Ishikawa (cell line): ENCODE results near the gene ANAPC16.

ENCODE experiments used
- CEBPB ChIP-seq: IDR thresholded peaks from 2 replicates; pipeline ENCODE4 v1.6.1; 2012
- CREB1 ChIP-seq: IDR thresholded peaks from 2 replicates; pipeline ENCODE4 v1.6.1; 2012; ENCODE audit warnings: low read depth
- EGR1 ChIP-seq: IDR thresholded peaks from 2 replicates; pipeline ENCODE4 v1.6.1; 2012
- EP300 ChIP-seq: IDR thresholded peaks from 2 replicates; pipeline ENCODE4 v1.6.1; 2012; ENCODE audit warnings: borderline replicate concordance
- FOXM1 ChIP-seq: IDR thresholded peaks from 2 replicates; pipeline ENCODE4 v1.6.1; 2012; ENCODE audit warnings: low read depth, borderline replicate concordance
- RAD21 ChIP-seq: IDR thresholded peaks from 2 replicates; pipeline ENCODE4 v1.6.1; 2012; ENCODE audit warnings: low read depth
- REST ChIP-seq: IDR thresholded peaks from 2 replicates; pipeline ENCODE4 v1.6.1; 2012; ENCODE audit warnings: low read depth, mild to moderate bottlenecking
- TAF1 ChIP-seq: IDR thresholded peaks from 2 replicates; pipeline ENCODE4 v1.6.1; 2012; ENCODE audit warnings: low read depth, mild to moderate bottlenecking
- TCF12 ChIP-seq: IDR thresholded peaks from 2 replicates; pipeline ENCODE4 v1.6.1; 2012; ENCODE audit warnings: low read depth
- USF1 ChIP-seq: IDR thresholded peaks from 2 replicates; pipeline ENCODE4 v1.6.1; 2012
- YY1 ChIP-seq: IDR thresholded peaks from 2 replicates; pipeline ENCODE4 v1.6.1; 2012; ENCODE audit warnings: low read depth

- TF ChIP-seq EGR1 (no peak), FOXM1 (no peak), CEBPB (no peak), RAD21 (no peak), USF1 (no peak), YY1 (0 out of 2 replicates have a peak, but pooled peaks have one; percentile 2), TCF12 (no peak), EP300 (no peak), REST (no peak), TAF1 (no peak), CREB1 (no peak)
These were observed 58.5 kb downstream of the ANAPC16 start for GRCh38 chr10:72274213-72274729.
